Hepatocyte (in vitro differentiated cells): Measurements from ENCODE around the gene SDF2L1. TPM values are rescaled to one million over a fixed set of nuclear protein-coding genes. Genes with fewer than 3 reads are reported as not detected.
"Not testable (repeated sequence)": the region's sequence is repeated elsewhere in the genome, so short reads cannot be mapped to it uniquely, and the experiment has no call there.

ENCODE experiments used
- DNase-seq: peaks from one replicate; pipeline ENCODE4 v3.0.0-alpha.2; 2016; ENCODE audit warnings: low spot score
- H2AFZ ChIP-seq: fragments of 200-600 bp; sonication (generic); 2 replicates; pipeline ENCODE4 v1.6.0; 2016; ENCODE audit warnings: antibody characterized with exemption, mild to moderate bottlenecking
- H3K27ac ChIP-seq: fragments of 200-600 bp; sonication (generic); 2 replicates; pipeline ENCODE4 v1.5.1; 2016; ENCODE audit warnings: mild to moderate bottlenecking
- H3K27me3 ChIP-seq: fragments of 200-600 bp; sonication (generic); 2 replicates; pipeline ENCODE4 v1.6.1; 2016
- H3K36me3 ChIP-seq: fragments of 200-600 bp; sonication (generic); replicated peaks from 2 replicates; pipeline ENCODE4 v1.5.1; 2016; ENCODE audit warnings: low read depth; ENCODE audit not compliant: insufficient read depth
- H3K4me1 ChIP-seq: fragments of 200-600 bp; sonication (generic); 2 replicates; pipeline ENCODE4 v1.5.1; 2016; ENCODE audit warnings: mild to moderate bottlenecking, moderate library complexity; ENCODE audit not compliant: insufficient read depth
- H3K4me2 ChIP-seq: fragments of 200-600 bp; sonication (generic); 2 replicates; pipeline ENCODE4 v1.6.0; 2016
- H3K4me3 ChIP-seq: fragments of 200-600 bp; sonication (generic); 2 replicates; pipeline ENCODE4 v1.5.1; 2016; ENCODE audit warnings: mild to moderate bottlenecking
- H3K79me2 ChIP-seq: fragments of 200-600 bp; sonication (generic); 2 replicates; pipeline ENCODE4 v1.6.0; 2017; ENCODE audit warnings: mild to moderate bottlenecking
- H3K9me2 ChIP-seq: fragments of 200-600 bp; sonication (generic); replicated peaks from 2 replicates; pipeline ENCODE4 v1.6.0; 2017; ENCODE audit warnings: mild to moderate bottlenecking; ENCODE audit not compliant: insufficient read depth
- H3K9me3 ChIP-seq: fragments of 200-600 bp; sonication (generic); 2 replicates; pipeline ENCODE4 v1.5.1; 2016; ENCODE audit warnings: low read depth, mild to moderate bottlenecking
- H4K20me1 ChIP-seq: fragments of 200-600 bp; sonication (generic); 2 replicates; pipeline ENCODE4 v1.6.0; 2016; ENCODE audit warnings: mild to moderate bottlenecking; ENCODE audit not compliant: insufficient read depth, poor library complexity, severe bottlenecking
- CTCF ChIP-seq: fragments of 200-600 bp; sonication (generic); IDR thresholded peaks from 2 replicates; pipeline ENCODE4 v1.5.1; 2016; ENCODE audit warnings: antibody characterized with exemption, mild to moderate bottlenecking; ENCODE audit not compliant: poor library complexity
- EZH2 ChIP-seq: fragments of 200-600 bp; sonication (generic); IDR thresholded peaks from 2 replicates; pipeline ENCODE4 v1.6.1; 2016; ENCODE audit warnings: antibody characterized with exemption, mild to moderate bottlenecking, borderline replicate concordance
- EZH2phosphoT487 ChIP-seq: fragments of 200-600 bp; sonication (generic); IDR thresholded peaks from one replicate; pipeline ENCODE4 v1.6.1; 2018; ENCODE audit warnings: antibody characterized with exemption, mild to moderate bottlenecking, low read depth, moderate library complexity; ENCODE audit not compliant: unreplicated experiment, severe bottlenecking
- WGBS: methylation state at CpG from one replicate; pipeline ENCODE4 v1.1.6; 2016; ENCODE audit warnings: low lambda C conversion rate; ENCODE audit errors: missing lambda C conversion rate; 5-methylcytosine and 5-hydroxymethylcytosine counted together
- polyA plus RNA-seq: library from polyadenylated mRNA; unstranded; fragments of >200 nt; fragmentation: Nextera tagmentation; extraction: Ambion mirVana; gene quantifications from 2 replicates; pipeline ENCODE4 v1.2.1, GENCODE V29; 2016
- total RNA-seq: library from RNA; depleted of rRNA; stranded (reverse); fragments of >200 nt; gene quantifications from 2 replicates; pipeline ENCODE4 v1.2.3, GENCODE V29; 2014

The SDF2L1 gene
- total and polyA plus RNA-seq, 2 experiments from 2014 or later, result 38.2 to 139 TPM

- no peak for TF ChIP-seq CTCF
- H3K27me3 ChIP-seq, result no peaks in the 10 kb centered on the region
- 90% methylated on average over 7 of the region's 7 CpGs for WGBS
- H2AFZ ChIP-seq, result no peak overlapping the region
- no peak for DNase-seq
- no peak overlapping the region for H3K4me3 ChIP-seq
- no peaks in the 10 kb centered on the region for H3K9me3 ChIP-seq
- H3K36me3 ChIP-seq, result no peaks in the 10 kb centered on the region
- no peak overlapping the region for H3K4me2 ChIP-seq
- H3K79me2 ChIP-seq, result peaks cover 96% of the 10 kb centered on the region
- no peak overlapping the region for H3K27ac ChIP-seq
- peaks cover 91% of the 10 kb centered on the region for H4K20me1 ChIP-seq
- H3K4me1 ChIP-seq, result no peaks in the 10 kb centered on the region
- no peaks in the 10 kb centered on the region for H3K9me2 ChIP-seq
These were observed 29.2 kb upstream of the SDF2L1 start for GRCh38 chr22:21612858-21613257.

DNA sequence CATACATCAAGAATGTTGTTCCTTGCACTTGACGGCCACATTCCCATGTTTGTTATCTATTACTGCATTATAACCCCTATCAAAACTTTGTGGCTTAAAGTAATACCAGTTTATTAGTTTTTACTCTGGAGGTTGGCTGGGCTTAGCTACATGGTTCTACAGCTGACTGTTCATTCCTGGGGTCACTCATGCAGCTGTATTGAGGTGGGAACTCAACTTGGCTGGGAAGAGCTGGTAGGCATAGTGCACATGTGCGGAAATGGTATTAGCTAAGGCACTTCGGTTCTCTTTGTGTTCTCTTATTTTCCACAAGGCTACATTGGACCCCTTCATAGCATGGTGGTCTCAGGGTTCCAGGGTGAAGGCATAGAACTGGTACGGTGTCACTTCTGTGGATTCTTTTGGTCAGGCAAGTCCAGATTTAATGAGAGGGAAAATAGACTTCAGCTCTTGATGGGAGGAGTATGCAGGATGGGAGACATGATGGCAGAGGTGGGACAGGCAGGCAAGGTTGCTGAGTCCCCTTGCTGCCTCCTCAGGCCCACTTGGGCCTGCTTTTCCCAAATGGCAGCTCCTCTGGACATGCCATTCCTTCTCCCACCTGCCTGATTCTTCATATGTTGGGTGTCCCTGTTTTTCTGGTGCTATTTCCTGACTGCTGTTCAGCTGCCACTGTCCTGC, 28.4 kb upstream of the SDF2L1 start:
- Histone ChIP-seq H3K4me2 (no peak overlapping the region), H3K9me2 (no peaks in the 10 kb centered on the region), H3K27ac (no peak overlapping the region), H2AFZ (no peak overlapping the region), H4K20me1 (peaks cover 92% of the 10 kb centered on the region), H3K9me3 (no peaks in the 10 kb centered on the region), H3K79me2 (peaks cover 96% of the 10 kb centered on the region), H3K4me1 (no peaks in the 10 kb centered on the region), H3K4me3 (no peak overlapping the region), H3K27me3 (no peaks in the 10 kb centered on the region), H3K36me3 (no peaks in the 10 kb centered on the region)
- DNase-seq, result no peak
- WGBS, result 94% methylated on average over 4 of the region's 4 CpGs
- no peak for TF ChIP-seq EZH2phosphoT487
- no peak for TF ChIP-seq EZH2
- TF ChIP-seq CTCF, result no peak

- peaks cover 96% of the 10 kb centered on the region for H3K79me2 ChIP-seq
- no peaks in the 10 kb centered on the region for H3K9me2 ChIP-seq
- H3K36me3 ChIP-seq, result no peaks in the 10 kb centered on the region
- no peak overlapping the region for H3K27ac ChIP-seq
- 81% methylated on average over 4 of the region's 4 CpGs for WGBS
- H3K4me3 ChIP-seq, result no peak overlapping the region
- no peak overlapping the region for H3K4me2 ChIP-seq
- H3K9me3 ChIP-seq, result no peaks in the 10 kb centered on the region
- H3K4me1 ChIP-seq, result no peaks in the 10 kb centered on the region
- peaks cover 92% of the 10 kb centered on the region for H4K20me1 ChIP-seq
- DNase-seq, result no peak
- TF ChIP-seq EZH2 (no peak), EZH2phosphoT487 (no peak), CTCF (no peak)
- no peaks in the 10 kb centered on the region for H3K27me3 ChIP-seq
- H2AFZ ChIP-seq, result no peak overlapping the region
These were observed 26.4 kb upstream of the SDF2L1 start for GRCh38 chr22:21615731-21616130.

- not testable (repeated sequence) for H2AFZ ChIP-seq, H3K4me1 ChIP-seq, H3K4me2 ChIP-seq, H3K27me3 ChIP-seq, H3K9me2 ChIP-seq, H3K27ac ChIP-seq, H3K4me3 ChIP-seq, H3K36me3 ChIP-seq, DNase-seq, H3K9me3 ChIP-seq
- H4K20me1 ChIP-seq, result peaks cover 86% of the 10 kb centered on the region
- H3K79me2 ChIP-seq, result peaks cover 92% of the 10 kb centered on the region
- WGBS, result 95% methylated on average over 6 of the region's 6 CpGs
These were observed 24.8 kb upstream of the SDF2L1 start for GRCh38 chr22:21617337-21617736.
